Left renal cortex interstitium (tissue), 4 donors: ENCODE measurements around the gene ITPR3. TPM values are rescaled to one million over a fixed set of nuclear protein-coding genes. Genes with fewer than 3 reads are reported as not detected.

Experiments
- DNase-seq, 4 donors: peaks; one replicate each; pipeline ENCODE4 v3.0.0-alpha.2; 2013; ENCODE audit warnings: low read depth in 4 of 4, low spot score in 2 of 4, missing footprints in 1 of 4
- polyA plus RNA-seq, 4 donors: library from polyadenylated mRNA; unstranded; fragments of 120-200 nt; gene quantifications; one replicate each; pipeline ENCODE4 v1.2.1, GENCODE V29; 2013; ENCODE audit not compliant: insufficient read length in 4 of 4

Gene ITPR3
- polyA plus RNA-seq, 4 donors = 7.9 to 10.4 (median 8.4) TPM

- no peak for DNase-seq
These were observed 123.9 kb downstream of the ITPR3 start for GRCh38 chr6:33744895-33745546.

DNA sequence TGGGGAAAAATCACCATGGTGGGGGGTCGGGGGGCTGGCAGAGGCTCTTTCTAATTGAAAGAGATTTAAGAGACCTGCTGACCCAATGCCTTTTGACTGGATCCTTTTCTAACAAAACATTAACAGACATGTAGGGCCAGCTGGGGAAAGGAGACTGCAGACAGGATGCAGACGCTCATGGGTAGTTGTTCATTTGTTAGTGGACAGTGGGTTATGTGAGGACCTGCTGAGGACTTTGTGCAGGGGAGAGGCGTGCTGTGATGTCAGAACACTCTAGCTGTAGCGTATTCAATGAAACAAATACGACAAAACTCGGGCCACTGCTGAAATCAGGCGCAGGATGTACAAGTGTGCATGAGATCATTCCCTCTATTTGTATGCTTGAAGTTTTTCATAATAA lies 124.4 kb downstream of the ITPR3 start:
- DNase-seq = no peak

Other genes with a start within 250 kb of the ITPR3 start
- 10 to 100 TPM; 35.9 to 49.1 (median 43.3) TPM for gene KIFC1, start 229.5 kb upstream of the ITPR3 start, polyA plus RNA-seq
- 10 to 100 TPM; 59.1 to 87.0 (median 75.9) TPM for gene PHF1, start 210.3 kb upstream of the ITPR3 start, polyA plus RNA-seq
- 100 to 1,000 TPM; 218 to 288 (median 238) TPM for gene CUTA, start 203.2 kb upstream of the ITPR3 start, polyA plus RNA-seq
- 10 to 100 TPM; 18.2 to 50.2 (median 37.3) TPM for gene SYNGAP1, start 201.3 kb upstream of the ITPR3 start, polyA plus RNA-seq
- gene ZBTB9, start 166.7 kb upstream of the ITPR3 start, polyA plus RNA-seq = 10 to 100 TPM; 14.1 to 16.9 (median 14.6) TPM
- 10 to 100 TPM; 20.2 to 28.4 (median 23.2) TPM for gene BAK1, start 41.0 kb upstream of the ITPR3 start, polyA plus RNA-seq
- 10 to 100 TPM; 55.9 to 87.9 (median 59.4) TPM for gene UQCC2, start 90.4 kb downstream of the ITPR3 start, polyA plus RNA-seq
- gene IP6K3, start 125.6 kb downstream of the ITPR3 start, polyA plus RNA-seq = 1 to 10 TPM in 1 of 4 donors, under 1 TPM in 3; 0.91 to 1.2 (median 0.94) TPM
- gene LEMD2, start 167.8 kb downstream of the ITPR3 start, polyA plus RNA-seq = 10 to 100 TPM; 62.3 to 82.4 (median 71.2) TPM
- gene MLN, start 182.7 kb downstream of the ITPR3 start, polyA plus RNA-seq = 1 to 10 TPM; 1.3 to 2.4 (median 1.5) TPM